Neutrophil (primary cell): ENCODE data around the gene WDR38.

ENCODE experiments used
- H3K27ac ChIP-seq: fragments of 200-600 bp; sonication (generic); 2 replicates; pipeline ENCODE4 v1.5.1; 2016; ENCODE audit warnings: mild to moderate bottlenecking, moderate library complexity
- H3K27me3 ChIP-seq: fragments of 200-600 bp; sonication (generic); 2 replicates; pipeline ENCODE4 v1.6.0; 2016; ENCODE audit warnings: mild to moderate bottlenecking
- H3K36me3 ChIP-seq: fragments of 200-600 bp; sonication (generic); 2 replicates; pipeline ENCODE4 v1.5.1; 2017
- H3K4me1 ChIP-seq, 2 experiments: fragments of 200-600 bp in 1 of 2; sonication (generic) in 1 of 2; 1 replicate in 1 of 2; 2 replicates in 1 of 2; pipeline versions ENCODE4 v1.5.1 to v1.6.1; 2013 to 2016; ENCODE audit warnings: low read depth in 1 of 2, low read length in 1 of 2, mild to moderate bottlenecking in 1 of 2, moderate library complexity in 1 of 2; ENCODE audit not compliant: control insufficient read depth in 1 of 2, insufficient read depth in 1 of 2
- H3K4me3 ChIP-seq, 2 experiments: fragments of 200-600 bp in 1 of 2; sonication (generic) in 1 of 2; 1 replicate in 1 of 2; 2 replicates in 1 of 2; pipeline ENCODE4 v1.5.1; 2013 to 2016; ENCODE audit warnings: low read depth in 1 of 2, low read length in 1 of 2, mild to moderate bottlenecking in 1 of 2, moderate library complexity in 1 of 2
- H3K9me3 ChIP-seq: fragments of 200-600 bp; sonication (generic); 2 replicates; pipeline ENCODE4 v1.5.1; 2016
- TF ChIP-seq, protein P1 (sequence below): fragments of 200-600 bp; sonication (generic); IDR thresholded peaks from 2 replicates; pipeline ENCODE4 v1.5.1; 2016; ENCODE audit warnings: antibody characterized with exemption

Gene WDR38

DNA sequence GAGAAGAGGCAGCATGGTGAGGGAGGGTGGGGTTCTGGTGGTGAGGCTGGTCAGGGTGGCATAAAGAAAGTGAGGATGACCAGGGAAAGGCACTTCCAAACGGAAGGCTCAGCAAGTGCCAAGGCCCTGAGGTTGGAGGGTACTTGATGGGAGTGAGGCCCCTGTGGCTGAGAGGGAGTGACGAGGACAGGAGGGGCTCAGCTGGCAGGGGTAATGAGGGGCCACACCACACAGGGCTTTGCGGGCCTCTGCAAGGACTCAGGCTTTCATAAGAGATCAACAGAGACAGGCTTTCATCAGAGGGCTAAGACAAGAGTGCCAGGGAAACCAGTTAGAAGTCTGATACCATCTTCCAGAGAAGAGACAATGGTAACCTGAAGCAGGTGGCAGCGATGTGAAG is 32.3 kb downstream of the WDR38 start:
- no peaks in the 10 kb centered on the region for H3K27me3 ChIP-seq
- H3K4me3 ChIP-seq = no peak overlapping the region
- TF ChIP-seq, protein P1, sequence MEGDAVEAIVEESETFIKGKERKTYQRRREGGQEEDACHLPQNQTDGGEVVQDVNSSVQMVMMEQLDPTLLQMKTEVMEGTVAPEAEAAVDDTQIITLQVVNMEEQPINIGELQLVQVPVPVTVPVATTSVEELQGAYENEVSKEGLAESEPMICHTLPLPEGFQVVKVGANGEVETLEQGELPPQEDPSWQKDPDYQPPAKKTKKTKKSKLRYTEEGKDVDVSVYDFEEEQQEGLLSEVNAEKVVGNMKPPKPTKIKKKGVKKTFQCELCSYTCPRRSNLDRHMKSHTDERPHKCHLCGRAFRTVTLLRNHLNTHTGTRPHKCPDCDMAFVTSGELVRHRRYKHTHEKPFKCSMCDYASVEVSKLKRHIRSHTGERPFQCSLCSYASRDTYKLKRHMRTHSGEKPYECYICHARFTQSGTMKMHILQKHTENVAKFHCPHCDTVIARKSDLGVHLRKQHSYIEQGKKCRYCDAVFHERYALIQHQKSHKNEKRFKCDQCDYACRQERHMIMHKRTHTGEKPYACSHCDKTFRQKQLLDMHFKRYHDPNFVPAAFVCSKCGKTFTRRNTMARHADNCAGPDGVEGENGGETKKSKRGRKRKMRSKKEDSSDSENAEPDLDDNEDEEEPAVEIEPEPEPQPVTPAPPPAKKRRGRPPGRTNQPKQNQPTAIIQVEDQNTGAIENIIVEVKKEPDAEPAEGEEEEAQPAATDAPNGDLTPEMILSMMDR = no peak
- peaks cover 6 to 12% of the 10 kb centered on the region in 2 experiments for H3K4me1 ChIP-seq
- no peak overlapping the region for H3K27ac ChIP-seq
- H3K36me3 ChIP-seq = peaks cover 100% of the 10 kb centered on the region
- H3K9me3 ChIP-seq = no peaks in the 10 kb centered on the region

DNA sequence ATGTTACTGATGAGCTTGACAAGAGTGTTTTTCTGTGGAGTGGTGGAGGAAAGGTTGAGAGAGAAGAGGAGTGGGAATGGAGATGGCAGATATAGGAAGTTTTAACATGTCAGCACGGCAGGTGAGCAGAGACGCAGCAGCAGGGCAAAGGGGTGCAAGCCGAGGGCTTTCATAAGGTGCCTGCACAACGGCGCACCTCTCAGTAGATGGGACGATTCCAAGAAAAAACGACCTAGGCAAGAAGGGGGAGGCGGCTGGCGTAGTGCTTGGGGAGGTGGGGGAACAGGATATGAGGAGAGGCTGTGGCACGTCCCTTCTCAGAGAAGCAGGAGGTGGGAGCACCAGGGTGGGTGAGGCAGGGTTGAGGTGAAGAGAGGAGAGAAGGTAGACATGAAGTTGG is 33.2 kb downstream of the WDR38 start:
- H3K4me1 ChIP-seq = peaks cover 6 to 12% of the 10 kb centered on the region in 2 experiments
- no peak overlapping the region for H3K27ac ChIP-seq
- H3K9me3 ChIP-seq = no peaks in the 10 kb centered on the region
- TF ChIP-seq, protein P1 = no peak
- H3K36me3 ChIP-seq = peaks cover 100% of the 10 kb centered on the region
- no peak overlapping the region for H3K4me3 ChIP-seq
- H3K27me3 ChIP-seq = no peaks in the 10 kb centered on the region

DNA sequence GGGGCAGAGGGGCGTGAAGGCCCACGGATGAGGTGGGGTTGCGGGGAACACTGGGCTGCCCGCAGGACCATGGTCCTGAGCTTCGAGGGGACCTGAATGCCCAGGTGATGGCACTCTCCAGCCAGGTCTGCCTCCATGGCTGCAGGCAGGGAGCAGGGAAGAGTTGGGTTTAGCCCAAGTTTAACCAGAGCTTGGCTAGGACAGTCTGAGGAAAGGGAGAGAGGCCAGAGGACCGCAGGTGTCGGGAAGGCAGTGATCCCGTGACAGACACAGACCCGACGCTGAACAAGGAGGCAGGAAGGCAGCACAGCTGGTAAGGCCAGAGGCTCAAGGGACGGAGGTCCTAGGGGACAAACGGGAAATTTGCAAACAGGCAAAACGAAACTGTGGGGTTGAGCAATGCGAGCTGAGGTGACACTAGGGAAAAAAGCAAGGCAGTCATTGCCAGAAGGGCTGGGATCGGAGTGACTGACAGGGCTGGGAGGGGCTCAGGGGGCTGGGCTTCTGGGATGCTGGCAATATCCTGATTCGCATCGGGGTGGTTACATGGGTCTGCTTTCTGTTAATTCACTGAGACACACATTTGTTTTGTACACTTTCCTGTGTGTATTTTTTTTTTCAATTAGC is 33.7 kb downstream of the WDR38 start:
- Histone ChIP-seq H3K4me3 (no peak overlapping the region), H3K36me3 (peaks cover 100% of the 10 kb centered on the region), H3K27ac (no peak overlapping the region), H3K9me3 (no peaks in the 10 kb centered on the region), H3K4me1 (peaks cover 6 to 12% of the 10 kb centered on the region in 2 experiments), H3K27me3 (no peaks in the 10 kb centered on the region)
- TF ChIP-seq, protein P1 = no peak

DNA sequence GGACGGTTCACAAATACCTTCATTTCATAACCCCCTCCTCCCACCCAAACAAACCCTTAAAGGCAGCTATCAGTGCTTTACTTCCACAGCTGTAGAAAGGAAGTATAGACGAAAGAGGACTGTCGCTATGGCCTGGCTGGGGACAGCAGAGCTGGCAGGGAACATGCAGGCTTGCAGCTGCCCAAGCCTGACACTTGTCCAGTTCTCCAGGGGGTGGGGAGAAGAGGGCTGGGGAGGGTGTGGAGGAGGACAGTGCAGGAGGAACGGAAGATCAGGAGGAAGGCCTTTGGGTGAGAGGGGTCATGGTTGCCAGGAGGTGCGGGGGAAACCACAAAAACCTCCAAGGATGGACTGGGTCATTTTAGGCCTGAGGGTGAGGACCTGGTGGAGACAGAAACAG is 34.6 kb downstream of the WDR38 start:
- Histone ChIP-seq H3K27me3 (no peaks in the 10 kb centered on the region), H3K9me3 (no peaks in the 10 kb centered on the region), H3K4me1 (peaks cover 6 to 12% of the 10 kb centered on the region in 2 experiments), H3K36me3 (peaks cover 100% of the 10 kb centered on the region), H3K4me3 (no peak overlapping the region), H3K27ac (no peak overlapping the region)
- TF ChIP-seq, protein P1 = no peak

DNA sequence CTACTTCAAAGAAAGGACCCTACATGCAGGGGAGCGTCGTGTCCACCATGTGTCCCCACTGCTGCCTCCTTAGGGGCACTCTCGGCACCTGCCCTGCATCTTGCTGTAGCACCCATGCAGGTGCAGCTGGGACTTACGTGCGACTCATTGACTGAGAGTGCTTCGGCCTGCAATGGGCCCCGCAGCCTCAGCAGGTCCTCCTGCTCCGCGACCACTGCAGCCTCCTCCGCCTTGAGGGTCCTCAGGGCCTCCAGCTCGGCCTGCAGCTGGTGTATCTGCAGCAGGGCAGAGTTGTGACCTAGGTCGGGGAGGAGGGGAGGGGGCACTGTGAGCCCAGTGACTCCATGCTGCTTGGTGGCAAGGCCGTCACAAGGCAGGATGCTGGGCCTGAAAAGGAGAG is 35.7 kb downstream of the WDR38 start:
- Histone ChIP-seq H3K27ac (no peak overlapping the region), H3K36me3 (peaks cover 100% of the 10 kb centered on the region), H3K4me1 (peaks cover 6 to 12% of the 10 kb centered on the region in 2 experiments), H3K4me3 (no peak overlapping the region), H3K27me3 (no peaks in the 10 kb centered on the region), H3K9me3 (no peaks in the 10 kb centered on the region)
- TF ChIP-seq, protein P1 = no peak
